HepG2 (cell line): ENCODE results near the gene TREM1. TPM values are rescaled to one million over a fixed set of nuclear protein-coding genes. Genes with fewer than 3 reads are reported as not detected.

ENCODE experiments used
- EED ChIP-seq: sonication (generic); formaldehyde crosslinking; IDR thresholded peaks from 2 replicates; pipeline ENCODE4 v1.5.0; 2020; ENCODE audit warnings: mild to moderate bottlenecking, missing genetic modification reagents
- ELF4 ChIP-seq: sonication (generic); formaldehyde crosslinking; IDR thresholded peaks from 2 replicates; pipeline ENCODE4 v1.5.0; 2020; ENCODE audit warnings: missing genetic modification reagents, mild to moderate bottlenecking, moderate library complexity, borderline replicate concordance
- FUBP1 ChIP-seq: sonication (generic); formaldehyde crosslinking; IDR thresholded peaks from 2 replicates; pipeline ENCODE4 v1.5.1; 2020; ENCODE audit warnings: missing genetic modification reagents, mild to moderate bottlenecking, borderline replicate concordance
- JARID2 ChIP-seq: sonication (generic); formaldehyde crosslinking; IDR thresholded peaks from 2 replicates; pipeline ENCODE4 v1.8.1; 2023; ENCODE audit warnings: missing genetic modification reagents, inconsistent platforms; ENCODE audit not compliant: insufficient replicate concordance
- NRL ChIP-seq: sonication (generic); formaldehyde crosslinking; IDR thresholded peaks from 2 replicates; pipeline ENCODE4 v1.5.0; 2020; ENCODE audit warnings: missing genetic modification reagents, mild to moderate bottlenecking, moderate library complexity, borderline replicate concordance
- PAWR ChIP-seq: sonication (generic); formaldehyde crosslinking; IDR thresholded peaks from 2 replicates; pipeline ENCODE4 v1.4.0; 2020; ENCODE audit warnings: missing genetic modification reagents, mild to moderate bottlenecking, borderline replicate concordance
- POLR2AphosphoS5 ChIP-seq: IDR thresholded peaks from 2 replicates; pipeline ENCODE4 v1.6.1; 2012; ENCODE audit warnings: low read depth, low read length
- POLR2G ChIP-seq: fragments of 200-400 bp; formaldehyde crosslinking; IDR thresholded peaks from 2 replicates; pipeline ENCODE4 v1.6.1; 2018; ENCODE audit warnings: mild to moderate bottlenecking, low read depth, low read length, moderate library complexity
- RFX1 ChIP-seq: fragments of 450-650 bp; IDR thresholded peaks from 2 replicates; pipeline ENCODE4 v1.6.1; 2017
- SALL2 ChIP-seq: sonication (generic); formaldehyde crosslinking; IDR thresholded peaks from 2 replicates; pipeline ENCODE4 v1.8.1; 2023; ENCODE audit warnings: mild to moderate bottlenecking, missing genetic modification reagents, inconsistent platforms
- SIN3B ChIP-seq: fragments of 150-350 bp; IDR thresholded peaks from 2 replicates; pipeline ENCODE4 v1.6.1; 2014; ENCODE audit warnings: low read length
- ZBTB38 ChIP-seq: sonication (generic); formaldehyde crosslinking; IDR thresholded peaks from 2 replicates; pipeline ENCODE4 v1.5.1; 2020; ENCODE audit warnings: mild to moderate bottlenecking, missing genetic modification reagents
- ZNF207 ChIP-seq: fragments of 450-650 bp; IDR thresholded peaks from 2 replicates; pipeline ENCODE4 v1.6.1; 2016; ENCODE audit warnings: antibody characterized with exemption, borderline replicate concordance
- ZNF230 ChIP-seq: sonication (generic); formaldehyde crosslinking; IDR thresholded peaks from 2 replicates; pipeline ENCODE4 v1.4.0; 2020; ENCODE audit warnings: mild to moderate bottlenecking, missing genetic modification reagents
- ZNF546 ChIP-seq: sonication (generic); formaldehyde crosslinking; conservative IDR thresholded peaks from 2 replicates; pipeline ENCODE4 v1.8.1; 2023; ENCODE audit warnings: mild to moderate bottlenecking, missing genetic modification reagents
- ZNF652 ChIP-seq: IDR thresholded peaks from 2 replicates; pipeline ENCODE4 v1.6.1; 2016; ENCODE audit warnings: low read depth, borderline replicate concordance
- ZNF678 ChIP-seq: sonication (generic); formaldehyde crosslinking; IDR thresholded peaks from 2 replicates; pipeline ENCODE4 v1.4.0; 2020; ENCODE audit warnings: mild to moderate bottlenecking, missing genetic modification reagents
- ZNF770 ChIP-seq: sonication (generic); formaldehyde crosslinking; IDR thresholded peaks from 2 replicates; pipeline ENCODE4 v1.5.0; 2020; ENCODE audit warnings: mild to moderate bottlenecking, missing genetic modification reagents
- ZNF841 ChIP-seq: sonication (generic); formaldehyde crosslinking; IDR thresholded peaks from 2 replicates; pipeline ENCODE4 v1.8.1; 2023; ENCODE audit warnings: missing genetic modification reagents, borderline replicate concordance
- polyA plus RNA-seq, 8 experiments: library from polyadenylated mRNA; depleted of rRNA in 3 of 8; stranded (reverse) in 7 of 8; unstranded in 1 of 8; fragments of >200 nt; fragmentation: Illumina TruSeq in 4 of 8; extraction: Trizol in 4 of 8; gene quantifications; 2 replicates each; pipeline versions ENCODE4 v1.2.1 to v1.2.3, GENCODE V29; 2011 to 2016; ENCODE audit warnings: low read depth in 4 of 8, missing spikeins in 1 of 8, mixed read lengths in 1 of 8; ENCODE audit not compliant: insufficient read depth in 1 of 8
- total RNA-seq, 5 experiments: library from RNA; depleted of rRNA; stranded (reverse); fragments of >200 nt; fragmentation: Illumina TruSeq; extraction: Trizol; gene quantifications; 2 replicates each; pipeline ENCODE4 v1.2.3, GENCODE V29; 2016; ENCODE audit warnings: low read depth in 1 of 5
- TF ChIP-seq, protein P1 (sequence below): sonication (generic); formaldehyde crosslinking; IDR thresholded peaks from 2 replicates; pipeline ENCODE4 v1.8.0; 2023; ENCODE audit warnings: mild to moderate bottlenecking, missing genetic modification reagents
- TF ChIP-seq, protein P2 (sequence below): sonication (generic); formaldehyde crosslinking; IDR thresholded peaks from 2 replicates; pipeline ENCODE4 v1.5.1; 2020; ENCODE audit warnings: mild to moderate bottlenecking, missing genetic modification reagents, borderline replicate concordance
- TF ChIP-seq, protein P3 (sequence below): IDR thresholded peaks from 2 replicates; pipeline ENCODE4 v1.6.1; 2016; ENCODE audit warnings: missing compliant biosample characterization, missing genetic modification reagents, borderline replicate concordance

The TREM1 gene
- total and polyA plus RNA-seq, 2 of the 13 experiments (the other 11 are each of a cell fraction or from before 2014, with no cell fraction given): 0.49 TPM; not detected in 1

DNA sequence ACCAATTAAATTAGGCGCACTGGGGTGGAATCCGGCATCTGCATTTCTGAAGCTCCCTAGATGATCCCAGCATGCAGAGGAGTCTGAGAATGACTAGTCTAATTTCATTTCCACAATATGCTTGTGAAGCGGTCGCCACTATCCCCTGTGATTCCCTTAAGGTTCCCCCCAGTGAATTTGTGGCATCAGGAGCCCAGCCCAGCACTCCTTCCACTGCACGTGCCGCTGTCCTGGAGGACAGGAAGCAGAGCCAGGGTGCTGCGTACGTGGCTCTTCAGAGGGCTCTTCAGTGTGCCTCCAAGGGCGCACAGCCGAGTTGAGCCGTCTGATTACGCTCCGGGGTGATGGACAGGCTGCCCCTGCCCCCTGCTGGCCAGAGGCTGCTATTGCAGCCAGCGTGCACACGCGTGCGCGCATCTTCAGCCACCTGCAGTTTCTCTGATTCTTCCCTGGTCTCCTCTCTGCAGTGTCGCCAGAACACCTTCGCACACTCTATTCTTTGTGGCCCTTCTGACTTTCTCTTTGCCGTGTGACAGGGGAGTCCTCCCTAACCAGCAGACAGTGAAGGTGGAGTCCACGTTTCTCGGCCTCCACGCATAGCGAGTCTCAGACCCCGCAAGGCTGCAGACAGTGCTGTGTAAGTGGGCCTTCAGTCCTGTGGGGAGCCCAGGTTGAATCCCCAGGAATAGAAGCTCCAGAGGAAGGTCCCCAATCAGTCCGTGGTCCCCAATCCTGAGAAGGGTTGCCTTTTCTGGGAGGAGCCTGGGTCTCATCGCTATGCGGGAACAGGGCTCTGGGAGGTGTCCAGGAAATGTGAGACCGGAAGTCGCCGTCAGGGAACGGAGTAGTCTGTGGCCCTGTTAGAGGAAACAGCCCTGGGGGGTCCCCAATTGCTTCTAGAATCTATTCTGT, 32.4 kb upstream of the TREM1 start (continued):
- TF ChIP-seq POLR2AphosphoS5 (no peak), ZNF678 (CRISPR knock-in tag) (no peak), SALL2 (CRISPR knock-in tag) (no peak), PAWR (CRISPR knock-in tag) (no peak), JARID2 (CRISPR knock-in tag) (no peak), SIN3B (0 out of 2 replicates have a peak, but pooled peaks have one; percentile 42), ZBTB38 (CRISPR knock-in tag) (no peak; the same call in none of the 2 replicates), FUBP1 (0 out of 2 replicates have a peak, but pooled peaks have one; percentile 59), ZNF652 (CRISPR knock-in tag) (no peak), ZNF546 (CRISPR knock-in tag) (no peak), ZNF841 (CRISPR knock-in tag) (no peak), RFX1 (no peak), POLR2G (no peak), EED (CRISPR knock-in tag) (no peak), NRL (CRISPR knock-in tag) (no peak), ZNF770 (no peak; the same call in 1 of the 2 replicates), ELF4 (CRISPR knock-in tag) (no peak), ZNF230 (CRISPR knock-in tag) (no peak), ZNF207 (no peak)
- TF ChIP-seq, protein P1, sequence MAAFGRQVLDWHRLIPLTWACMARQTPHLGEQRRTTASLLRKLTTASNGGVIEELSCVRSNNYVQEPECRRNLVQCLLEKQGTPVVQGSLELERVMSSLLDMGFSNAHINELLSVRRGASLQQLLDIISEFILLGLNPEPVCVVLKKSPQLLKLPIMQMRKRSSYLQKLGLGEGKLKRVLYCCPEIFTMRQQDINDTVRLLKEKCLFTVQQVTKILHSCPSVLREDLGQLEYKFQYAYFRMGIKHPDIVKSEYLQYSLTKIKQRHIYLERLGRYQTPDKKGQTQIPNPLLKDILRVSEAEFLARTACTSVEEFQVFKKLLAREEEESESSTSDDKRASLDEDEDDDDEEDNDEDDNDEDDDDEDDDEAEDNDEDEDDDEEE (CRISPR knock-in tag): no peak
- TF ChIP-seq, protein P2, sequence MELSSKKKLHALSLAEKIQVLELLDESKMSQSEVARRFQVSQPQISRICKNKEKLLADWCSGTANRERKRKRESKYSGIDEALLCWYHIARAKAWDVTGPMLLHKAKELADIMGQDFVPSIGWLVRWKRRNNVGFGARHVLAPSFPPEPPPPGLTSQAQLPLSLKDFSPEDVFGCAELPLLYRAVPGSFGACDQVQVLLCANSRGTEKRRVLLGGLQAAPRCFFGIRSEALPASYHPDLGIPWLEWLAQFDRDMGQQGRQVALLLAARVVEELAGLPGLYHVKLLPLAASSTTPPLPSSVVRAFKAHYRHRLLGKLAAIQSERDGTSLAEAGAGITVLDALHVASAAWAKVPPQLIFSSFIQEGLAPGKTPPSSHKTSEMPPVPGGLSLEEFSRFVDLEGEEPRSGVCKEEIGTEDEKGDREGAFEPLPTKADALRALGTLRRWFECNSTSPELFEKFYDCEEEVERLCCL (CRISPR knock-in tag): no peak
- TF ChIP-seq, protein P3, sequence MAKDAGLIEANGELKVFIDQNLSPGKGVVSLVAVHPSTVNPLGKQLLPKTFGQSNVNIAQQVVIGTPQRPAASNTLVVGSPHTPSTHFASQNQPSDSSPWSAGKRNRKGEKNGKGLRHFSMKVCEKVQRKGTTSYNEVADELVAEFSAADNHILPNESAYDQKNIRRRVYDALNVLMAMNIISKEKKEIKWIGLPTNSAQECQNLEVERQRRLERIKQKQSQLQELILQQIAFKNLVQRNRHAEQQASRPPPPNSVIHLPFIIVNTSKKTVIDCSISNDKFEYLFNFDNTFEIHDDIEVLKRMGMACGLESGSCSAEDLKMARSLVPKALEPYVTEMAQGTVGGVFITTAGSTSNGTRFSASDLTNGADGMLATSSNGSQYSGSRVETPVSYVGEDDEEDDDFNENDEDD: peak; percentile 38; the same call in 1 of the 2 replicates
